WERI-Rb-1 (cell line): ENCODE results near the gene IL36B.

Source experiments
- DNase-seq: peaks from one replicate; pipeline ENCODE4 v3.0.0-alpha.2; 2020
- H3K27ac ChIP-seq: fragments of 250-450 bp; sonication (Bioruptor Pico); 2 replicates; pipeline ENCODE4 v1.5.1; 2020; ENCODE audit warnings: mild to moderate bottlenecking, moderate library complexity
- H3K27me3 ChIP-seq: fragments of 250-450 bp; sonication (Bioruptor Pico); 2 replicates; pipeline ENCODE4 v1.5.1; 2021; ENCODE audit warnings: mild to moderate bottlenecking, low read depth, moderate library complexity; ENCODE audit not compliant: insufficient read depth, severe bottlenecking
- H3K36me3 ChIP-seq: fragments of 250-450 bp; sonication (Bioruptor Pico); 2 replicates; pipeline ENCODE4 v1.5.1; 2020; ENCODE audit warnings: mild to moderate bottlenecking, moderate library complexity
- H3K4me3 ChIP-seq: 2 replicates; pipeline ENCODE4 v1.5.1; 2011; ENCODE audit warnings: low read depth, mild to moderate bottlenecking, control low read depth, low read length
- H3K9me3 ChIP-seq: fragments of 250-450 bp; sonication (Bioruptor Pico); 2 replicates; pipeline ENCODE4 v1.5.1; 2021; ENCODE audit warnings: mild to moderate bottlenecking, moderate library complexity; ENCODE audit not compliant: severe bottlenecking
- TF ChIP-seq, protein P1 (sequence below): IDR thresholded peaks from 2 replicates; pipeline ENCODE4 v1.5.1; 2011; ENCODE audit warnings: low read depth, mild to moderate bottlenecking, control low read depth, inconsistent platforms, low read length

The IL36B gene

DNA sequence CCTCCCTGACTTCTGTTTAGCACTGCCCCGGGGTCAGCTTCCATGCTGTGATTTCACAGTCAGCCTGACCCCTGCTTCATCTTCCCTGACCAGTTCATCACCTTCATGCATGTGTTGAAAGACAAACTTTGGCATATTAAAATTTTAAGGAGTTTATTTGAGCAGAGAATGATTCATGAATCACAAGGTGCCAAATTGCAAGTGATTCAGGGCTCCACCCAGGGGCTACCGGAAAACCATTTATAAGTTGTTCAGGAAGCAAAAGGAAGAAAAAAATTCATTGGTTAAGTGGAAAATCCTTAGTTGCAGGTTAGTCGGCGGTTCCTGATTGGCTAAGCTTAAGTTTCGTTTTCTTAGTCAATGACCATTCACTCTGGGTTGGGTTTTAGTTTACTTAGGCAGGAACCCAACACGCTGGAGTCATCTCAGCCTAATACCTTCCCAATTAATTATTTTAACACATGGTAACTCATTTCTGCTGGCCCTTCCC lies 25.7 kb upstream of the IL36B start:
- H3K27ac ChIP-seq: no peak overlapping the region
- no peak for DNase-seq
- no peak overlapping the region for H3K4me3 ChIP-seq
- no peaks in the 10 kb centered on the region for H3K36me3 ChIP-seq
- no peaks in the 10 kb centered on the region for H3K27me3 ChIP-seq
- TF ChIP-seq, protein P1, sequence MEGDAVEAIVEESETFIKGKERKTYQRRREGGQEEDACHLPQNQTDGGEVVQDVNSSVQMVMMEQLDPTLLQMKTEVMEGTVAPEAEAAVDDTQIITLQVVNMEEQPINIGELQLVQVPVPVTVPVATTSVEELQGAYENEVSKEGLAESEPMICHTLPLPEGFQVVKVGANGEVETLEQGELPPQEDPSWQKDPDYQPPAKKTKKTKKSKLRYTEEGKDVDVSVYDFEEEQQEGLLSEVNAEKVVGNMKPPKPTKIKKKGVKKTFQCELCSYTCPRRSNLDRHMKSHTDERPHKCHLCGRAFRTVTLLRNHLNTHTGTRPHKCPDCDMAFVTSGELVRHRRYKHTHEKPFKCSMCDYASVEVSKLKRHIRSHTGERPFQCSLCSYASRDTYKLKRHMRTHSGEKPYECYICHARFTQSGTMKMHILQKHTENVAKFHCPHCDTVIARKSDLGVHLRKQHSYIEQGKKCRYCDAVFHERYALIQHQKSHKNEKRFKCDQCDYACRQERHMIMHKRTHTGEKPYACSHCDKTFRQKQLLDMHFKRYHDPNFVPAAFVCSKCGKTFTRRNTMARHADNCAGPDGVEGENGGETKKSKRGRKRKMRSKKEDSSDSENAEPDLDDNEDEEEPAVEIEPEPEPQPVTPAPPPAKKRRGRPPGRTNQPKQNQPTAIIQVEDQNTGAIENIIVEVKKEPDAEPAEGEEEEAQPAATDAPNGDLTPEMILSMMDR: no peak
- no peaks in the 10 kb centered on the region for H3K9me3 ChIP-seq

DNA sequence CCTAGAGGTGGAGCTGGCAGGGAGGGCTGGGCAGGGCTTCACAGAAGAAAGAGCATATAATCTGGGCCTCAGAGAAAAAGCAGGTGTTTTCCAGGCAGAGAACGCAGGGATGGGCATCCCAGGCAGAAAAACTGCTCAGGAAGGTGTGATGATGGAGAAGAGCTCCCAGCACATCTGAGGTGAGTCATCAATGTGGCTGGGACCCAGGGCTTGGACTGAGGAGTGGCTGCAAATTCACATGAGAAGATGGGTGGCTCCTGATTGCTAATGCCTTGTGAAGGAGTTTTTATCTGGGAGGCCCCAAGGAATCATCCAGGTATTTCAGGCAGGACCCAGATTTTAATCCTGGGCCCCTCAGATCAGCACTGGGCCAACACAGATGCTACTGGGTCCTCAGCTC lies 25.3 kb upstream of the IL36B start:
- H3K9me3 ChIP-seq: no peaks in the 10 kb centered on the region
- no peak overlapping the region for H3K4me3 ChIP-seq
- H3K27me3 ChIP-seq: no peaks in the 10 kb centered on the region
- no peaks in the 10 kb centered on the region for H3K36me3 ChIP-seq
- no peak overlapping the region for H3K27ac ChIP-seq
- no peak for DNase-seq
- TF ChIP-seq, protein P1: no peak

DNA sequence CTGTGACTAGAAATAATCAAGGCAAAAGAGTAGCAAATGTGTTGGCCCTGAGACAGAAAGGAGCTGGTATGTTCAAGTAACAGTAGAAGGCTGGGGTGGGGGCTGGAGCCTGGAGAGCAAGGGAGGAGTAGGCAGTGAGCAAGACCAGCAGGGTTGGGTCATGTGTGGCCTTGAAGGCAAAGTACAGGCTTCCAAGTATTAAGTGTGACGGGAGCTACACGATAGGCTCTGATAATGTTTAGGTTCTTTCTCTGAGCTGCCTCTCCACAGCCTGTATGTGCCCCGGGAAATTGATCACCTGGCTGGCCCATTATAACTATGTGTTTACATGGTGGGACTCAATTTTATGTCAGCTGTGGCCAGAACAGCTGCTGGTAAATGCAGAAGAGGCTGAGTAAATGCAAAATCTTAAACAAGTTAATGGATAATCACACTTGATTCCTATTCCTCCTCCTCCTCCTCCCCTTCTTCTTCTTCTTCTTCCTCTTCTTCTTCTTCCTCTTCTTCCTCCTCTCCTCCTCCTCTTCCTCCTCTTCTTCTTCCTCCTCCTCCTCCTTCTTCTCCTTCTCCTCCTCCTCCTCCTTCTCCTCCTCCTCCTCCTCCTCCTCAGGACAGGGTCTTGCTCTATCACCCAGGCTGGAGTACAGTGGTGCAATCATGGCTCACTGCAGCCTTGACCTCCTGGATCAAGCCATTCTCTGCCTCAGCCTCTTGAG lies 24.4 kb upstream of the IL36B start:
- H3K27me3 ChIP-seq: no peaks in the 10 kb centered on the region
- H3K27ac ChIP-seq: no peak overlapping the region
- no peak for DNase-seq
- H3K9me3 ChIP-seq: no peaks in the 10 kb centered on the region
- H3K4me3 ChIP-seq: no peak overlapping the region
- TF ChIP-seq, protein P1: no peak
- H3K36me3 ChIP-seq: no peaks in the 10 kb centered on the region

DNA sequence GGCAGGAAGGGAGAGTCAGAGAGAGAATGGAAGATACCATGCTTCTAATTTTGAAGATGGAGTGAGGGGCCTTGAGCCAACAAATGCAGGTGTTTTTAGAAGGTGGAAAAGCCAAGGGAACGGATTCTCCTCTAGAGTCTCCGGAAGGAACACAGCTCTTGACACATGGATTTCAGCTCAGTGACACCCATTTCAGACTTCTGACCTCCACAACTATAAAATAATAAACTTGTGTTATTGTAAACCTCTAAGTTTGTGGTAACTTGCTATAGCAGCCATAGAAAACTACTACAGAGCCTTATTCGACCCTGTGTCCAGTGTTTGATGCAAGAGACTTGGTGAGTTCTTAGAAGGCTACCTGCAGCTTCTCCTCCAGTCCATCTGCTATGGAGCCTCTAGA lies 22.9 kb upstream of the IL36B start:
- TF ChIP-seq, protein P1: no peak
- no peaks in the 10 kb centered on the region for H3K9me3 ChIP-seq
- H3K27me3 ChIP-seq: no peaks in the 10 kb centered on the region
- no peak overlapping the region for H3K4me3 ChIP-seq
- H3K36me3 ChIP-seq: no peaks in the 10 kb centered on the region
- DNase-seq: no peak
- no peak overlapping the region for H3K27ac ChIP-seq

DNA sequence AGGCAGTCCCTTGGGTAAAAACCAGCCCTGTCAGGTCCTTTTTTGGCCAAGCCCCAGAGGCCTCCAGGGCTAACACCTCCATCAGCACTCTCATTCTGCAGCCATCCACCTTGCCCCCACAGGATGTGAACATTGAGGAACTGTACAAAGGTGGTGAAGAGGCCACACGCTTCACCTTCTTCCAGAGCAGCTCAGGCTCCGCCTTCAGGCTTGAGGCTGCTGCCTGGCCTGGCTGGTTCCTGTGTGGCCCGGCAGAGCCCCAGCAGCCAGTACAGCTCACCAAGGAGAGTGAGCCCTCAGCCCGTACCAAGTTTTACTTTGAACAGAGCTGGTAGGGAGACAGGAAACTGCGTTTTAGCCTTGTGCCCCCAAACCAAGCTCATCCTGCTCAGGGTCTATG lies 22.4 kb upstream of the IL36B start:
- no peaks in the 10 kb centered on the region for H3K9me3 ChIP-seq
- no peaks in the 10 kb centered on the region for H3K36me3 ChIP-seq
- H3K4me3 ChIP-seq: no peak overlapping the region
- H3K27me3 ChIP-seq: no peaks in the 10 kb centered on the region
- H3K27ac ChIP-seq: no peak overlapping the region
- TF ChIP-seq, protein P1: no peak
- no peak for DNase-seq
